Stomach (tissue), 9 donors: ENCODE results near the gene ARHGAP15. TPM values are rescaled to one million over a fixed set of nuclear protein-coding genes. Genes with fewer than 3 reads are reported as not detected.

ENCODE experiments used
- DNase-seq, 2 donors: peaks; one replicate each; pipeline versions ENCODE4 v3.0.0 to v3.0.0-alpha.2; 2013 to 2019
- H3K27ac ChIP-seq, 5 donors: fragments of 200-600 bp in 4 of 5; sonication (generic) in 4 of 5; one replicate each; pipeline ENCODE4 v1.5.1; 2013 to 2019; ENCODE audit warnings: mild to moderate bottlenecking in 1 of 5, moderate library complexity in 1 of 5
- H3K27me3 ChIP-seq, 3 donors: fragments of 200-600 bp; sonication (generic); one replicate each; pipeline ENCODE4 v1.5.1; 2017 to 2019; ENCODE audit warnings: mixed run types in 1 of 3
- H3K36me3 ChIP-seq, 4 donors: fragments of 200-600 bp; sonication (generic); 1 replicate in 3 of 4; 2 replicates in 1 of 4; pipeline ENCODE4 v1.5.1; 2016 to 2019
- H3K4me1 ChIP-seq, 4 donors: fragments of 200-600 bp; sonication (generic); one replicate each; pipeline ENCODE4 v1.5.1; 2016 to 2019
- H3K4me3 ChIP-seq, 4 donors: fragments of 200-600 bp; sonication (generic) in 3 of 4; one replicate each; pipeline ENCODE4 v1.5.1; 2016 to 2019; ENCODE audit warnings: mild to moderate bottlenecking in 1 of 4
- H3K9me3 ChIP-seq, 4 donors: fragments of 200-600 bp; sonication (generic); one replicate each; pipeline ENCODE4 v1.5.1; 2016 to 2019
- EP300 ChIP-seq: sonication (generic); formaldehyde crosslinking; IDR thresholded peaks from one replicate; pipeline ENCODE4 v1.6.1; 2017; ENCODE audit warnings: antibody characterized with exemption
- POLR2A ChIP-seq, 4 donors: fragments of 450-650 bp; IDR thresholded peaks; one replicate each; pipeline ENCODE4 v1.6.1; 2016; ENCODE audit warnings: antibody characterized with exemption in 4 of 4, control low read depth in 2 of 4, mild to moderate bottlenecking in 1 of 4, moderate library complexity in 1 of 4
- POLR2AphosphoS5 ChIP-seq, 3 donors: sonication (generic); formaldehyde crosslinking; IDR thresholded peaks; one replicate each; pipeline ENCODE4 v1.6.1; 2016; ENCODE audit warnings: antibody characterized with exemption in 3 of 3
- WGBS, 5 donors: extraction: QIAGEN DNeasy Blood & Tissue Kit in 3 of 5; methylation state at CpG; one replicate each; pipeline versions ENCODE4 v1.1.5 to v1.1.7; 2013 to 2018; 5-methylcytosine and 5-hydroxymethylcytosine counted together
- intact Hi-C: fragments of 100-400 bp; cut with DNase I; formaldehyde crosslinking; loops from one replicate; pipeline ENCODE4 v1.15.1; 2023; ENCODE audit warnings: low total_unique reads
- polyA plus RNA-seq, 3 donors: library from polyadenylated mRNA; stranded (reverse); fragments of 200-250 nt; gene quantifications; one replicate each; pipeline ENCODE4 v1.2.3, GENCODE V29; 2013
- total RNA-seq, 5 donors: library from RNA; depleted of rRNA; stranded (reverse); fragments of >200 nt; gene quantifications; one replicate each; pipeline versions ENCODE4 v1.1.0 to v1.2.3, GENCODE V29; 2014 to 2016
- TF ChIP-seq, protein P1 (sequence below), 7 experiments: fragments of 450-650 bp in 4 of 7; fragments of 200-600 bp in 3 of 7; sonication (generic) in 3 of 7; IDR thresholded peaks; one replicate each; pipeline ENCODE4 v1.5.1; 2016 to 2019; ENCODE audit warnings: antibody characterized with exemption in 7 of 7, control low read depth in 2 of 7, mild to moderate bottlenecking in 1 of 7
- donor health status: healthy with polysubstance abuse.
- donor health status: Bipolar disorder and iron deficiency.
- donor health status: healthy.

ARHGAP15 gene
- total and polyA plus RNA-seq, 8 donors: 1.8 to 66.3 (median 6.8) TPM; not detected in 1

DNA sequence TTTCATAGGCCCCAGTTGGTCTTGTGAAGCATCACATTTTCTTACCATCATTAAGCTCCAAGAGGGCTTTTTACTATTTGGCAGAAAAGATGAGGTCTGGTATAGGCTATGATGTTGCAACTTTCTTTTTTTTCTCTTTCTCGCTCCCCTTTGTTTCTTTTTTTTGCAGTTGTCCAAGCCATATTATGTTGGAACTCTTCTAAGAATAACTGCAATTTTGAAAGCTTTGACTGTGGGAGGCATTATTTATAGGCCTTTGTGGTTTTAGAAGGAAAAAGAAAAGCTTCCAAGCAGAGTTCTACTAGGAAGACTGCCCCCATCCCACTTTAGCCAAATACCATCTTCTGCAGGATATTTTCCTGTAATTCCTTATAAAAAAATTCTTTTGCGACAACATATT is 571.6 kb downstream of the ARHGAP15 start:
- Histone ChIP-seq H3K4me1 (peaks cover 0 to 16% (median 15%) of the 10 kb centered on the region in 4 donors), H3K4me3 (no peak overlapping the region), H3K27ac (no peak overlapping the region), H3K9me3 (no peaks in the 10 kb centered on the region), H3K36me3 (no peaks in the 10 kb centered on the region), H3K27me3 (no peaks in the 10 kb centered on the region)
- 74 to 89% (median 78%) methylated on average over 2 of the region's 2 CpGs for WGBS, 5 donors
- intact Hi-C loops: no loop called here
- no peak for DNase-seq
- TF ChIP-seq POLR2A (IDR thresholded peaks at IDR 0.05) (no peak), EP300 (no peak), POLR2AphosphoS5 (IDR thresholded peaks at IDR 0.05) (no peak)
- TF ChIP-seq, protein P1, sequence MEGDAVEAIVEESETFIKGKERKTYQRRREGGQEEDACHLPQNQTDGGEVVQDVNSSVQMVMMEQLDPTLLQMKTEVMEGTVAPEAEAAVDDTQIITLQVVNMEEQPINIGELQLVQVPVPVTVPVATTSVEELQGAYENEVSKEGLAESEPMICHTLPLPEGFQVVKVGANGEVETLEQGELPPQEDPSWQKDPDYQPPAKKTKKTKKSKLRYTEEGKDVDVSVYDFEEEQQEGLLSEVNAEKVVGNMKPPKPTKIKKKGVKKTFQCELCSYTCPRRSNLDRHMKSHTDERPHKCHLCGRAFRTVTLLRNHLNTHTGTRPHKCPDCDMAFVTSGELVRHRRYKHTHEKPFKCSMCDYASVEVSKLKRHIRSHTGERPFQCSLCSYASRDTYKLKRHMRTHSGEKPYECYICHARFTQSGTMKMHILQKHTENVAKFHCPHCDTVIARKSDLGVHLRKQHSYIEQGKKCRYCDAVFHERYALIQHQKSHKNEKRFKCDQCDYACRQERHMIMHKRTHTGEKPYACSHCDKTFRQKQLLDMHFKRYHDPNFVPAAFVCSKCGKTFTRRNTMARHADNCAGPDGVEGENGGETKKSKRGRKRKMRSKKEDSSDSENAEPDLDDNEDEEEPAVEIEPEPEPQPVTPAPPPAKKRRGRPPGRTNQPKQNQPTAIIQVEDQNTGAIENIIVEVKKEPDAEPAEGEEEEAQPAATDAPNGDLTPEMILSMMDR (IDR thresholded peaks at IDR 0.05): no peak

DNA sequence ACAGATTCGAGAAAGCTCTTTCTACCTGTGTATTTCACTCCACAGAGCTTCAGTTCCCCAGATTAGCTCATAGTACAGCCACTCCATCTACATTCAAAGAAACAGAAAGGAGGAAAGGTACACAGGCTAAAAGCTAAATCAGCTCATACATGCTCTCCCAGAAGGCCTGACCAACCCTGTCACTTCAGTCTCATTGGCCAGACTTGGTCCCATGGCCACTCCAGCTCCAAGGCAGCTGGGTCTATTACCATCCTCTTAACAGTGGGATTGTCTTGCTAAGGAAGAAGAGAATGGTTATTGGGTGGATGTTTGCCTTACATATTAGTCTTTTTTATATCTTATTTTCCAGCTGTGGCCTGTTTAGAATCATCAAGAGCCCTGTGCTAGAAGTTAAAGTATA is 572.6 kb downstream of the ARHGAP15 start:
- Histone ChIP-seq H3K9me3 (no peaks in the 10 kb centered on the region), H3K27ac (no peak overlapping the region), H3K36me3 (no peaks in the 10 kb centered on the region), H3K27me3 (no peaks in the 10 kb centered on the region), H3K4me1 (peaks cover 0 to 25% (median 24%) of the 10 kb centered on the region in 4 donors), H3K4me3 (no peak overlapping the region)
- intact Hi-C loops: no loop called here
- no peak for DNase-seq
- no peak for TF ChIP-seq EP300
- TF ChIP-seq POLR2A (IDR thresholded peaks at IDR 0.05): no peak
- TF ChIP-seq, protein P1 (IDR thresholded peaks at IDR 0.05): no peak
- no peak for TF ChIP-seq POLR2AphosphoS5 (IDR thresholded peaks at IDR 0.05)
- WGBS, 5 donors: 90 to 100% (median 96%) methylated on average over 1 of the region's 1 CpG

DNA sequence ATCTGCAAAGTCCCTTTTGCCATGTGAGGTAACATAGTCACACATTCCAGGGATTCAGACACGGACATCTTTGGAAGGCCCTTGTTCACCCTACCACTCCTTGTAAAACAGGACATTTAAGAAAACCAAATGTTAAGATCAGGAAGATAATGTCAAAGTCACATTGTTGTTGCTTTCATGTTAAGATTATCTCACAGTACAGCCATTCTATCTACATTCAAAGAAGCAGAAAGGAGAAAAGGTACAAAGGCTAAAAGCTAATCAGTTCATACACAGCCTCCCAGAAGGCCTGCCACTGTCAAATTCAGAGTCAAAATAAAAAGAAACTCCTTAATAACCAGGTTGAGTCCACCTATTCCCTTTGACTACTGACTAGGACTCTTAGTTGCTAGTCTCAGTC is 573.7 kb downstream of the ARHGAP15 start:
- TF ChIP-seq POLR2A (IDR thresholded peaks at IDR 0.05) (no peak), EP300 (no peak), POLR2AphosphoS5 (IDR thresholded peaks at IDR 0.05) (no peak)
- TF ChIP-seq, protein P1 (IDR thresholded peaks at IDR 0.05): no peak
- H3K4me1 ChIP-seq: peaks cover 0 to 35% (median 26%) of the 10 kb centered on the region in 4 donors
- H3K36me3 ChIP-seq: no peaks in the 10 kb centered on the region
- 52 to 89% (median 60%) methylated on average over 1 of the region's 1 CpG for WGBS, 5 donors
- H3K27ac ChIP-seq: no peak overlapping the region
- no peaks in the 10 kb centered on the region for H3K27me3 ChIP-seq
- H3K4me3 ChIP-seq: no peak overlapping the region
- intact Hi-C loops: no loop called here
- H3K9me3 ChIP-seq: no peaks in the 10 kb centered on the region
- no peak for DNase-seq

DNA sequence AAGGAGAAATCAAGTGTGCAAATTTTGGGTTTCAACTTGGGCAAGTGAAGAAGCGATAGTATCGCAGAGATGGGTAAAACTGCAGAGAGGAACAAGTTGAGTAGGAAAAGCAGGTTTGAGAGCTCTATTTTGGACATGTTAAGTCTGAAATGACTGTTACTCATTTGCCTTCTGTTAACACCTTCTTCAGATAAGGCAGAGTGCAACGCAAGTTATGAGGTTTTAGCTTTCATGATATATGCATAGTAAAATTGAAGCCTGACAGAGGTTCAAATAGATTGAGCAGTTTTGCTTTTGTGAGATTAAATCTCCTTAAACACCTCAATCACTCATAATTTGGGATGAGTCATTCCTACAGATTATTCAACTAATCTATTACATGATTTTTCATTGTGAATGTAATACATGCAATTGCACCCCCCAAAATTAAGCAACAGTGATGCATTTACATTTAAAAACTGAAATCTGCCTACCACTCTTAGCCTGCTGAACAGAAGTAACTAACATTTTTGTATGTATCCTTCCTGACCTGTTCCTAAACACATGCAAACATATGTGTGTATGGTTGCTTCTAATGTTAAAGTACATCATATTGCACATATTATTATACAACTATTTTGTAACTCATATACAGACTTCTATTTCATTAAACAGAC is 575.4 kb downstream of the ARHGAP15 start:
- H3K4me3 ChIP-seq: no peak overlapping the region
- no peaks in the 10 kb centered on the region for H3K9me3 ChIP-seq
- no peak for DNase-seq
- no peak for TF ChIP-seq EP300
- no peak for TF ChIP-seq POLR2A (IDR thresholded peaks at IDR 0.05)
- TF ChIP-seq, protein P1 (IDR thresholded peaks at IDR 0.05): no peak
- no peak for TF ChIP-seq POLR2AphosphoS5 (IDR thresholded peaks at IDR 0.05)
- H3K4me1 ChIP-seq: peaks cover 0 to 52% (median 34%) of the 10 kb centered on the region in 4 donors
- H3K36me3 ChIP-seq: no peaks in the 10 kb centered on the region
- peak overlapping the region in 3 of 5 donors; percentile 1 to 48 (median 9) for H3K27ac ChIP-seq
- intact Hi-C loops: no loop called here
- 69 to 80% (median 78%) methylated on average over 3 of the region's 3 CpGs for WGBS, 5 donors
- no peaks in the 10 kb centered on the region for H3K27me3 ChIP-seq
